OCI-LY7 (cell line): ENCODE measurements around the gene CHL1. TPM values are rescaled to one million over a fixed set of nuclear protein-coding genes. Genes with fewer than 3 reads are reported as not detected.
A peak's percentile ranks its signal among the peaks of the same experiment; 100 is the strongest.

Source experiments
- BruUV-seq: library from RNA; stranded (reverse); fragments of 400-500 nt; replicated peaks from 2 replicates; lab custom pipeline; 2021; lab: Mats Ljungman, UMichigan
- CTCF ChIA-PET: fragments of 300-600 bp; sonication (Branson Sonifier 250); formaldehyde crosslinking; loops from one replicate; lab custom pipeline; 2022; ENCODE audit warnings: antibody characterized with exemption; ENCODE audit not compliant: unreplicated experiment; lab: Charles Lee
- POLR2A ChIA-PET: fragments of 300-600 bp; sonication (Branson Sonifier 250); formaldehyde crosslinking; loops from one replicate; lab custom pipeline; 2022; ENCODE audit warnings: antibody characterized with exemption; lab: Charles Lee
- DNase-seq: peaks from one replicate; pipeline ENCODE4 v3.0.0-alpha.2; 2015; ENCODE audit warnings: low spot score
- H2AFZ ChIP-seq: fragments of 200-600 bp; sonication (generic), shearing (Covaris generic); 2 replicates; pipeline ENCODE4 v1.6.1; 2014; ENCODE audit warnings: mild to moderate bottlenecking, antibody characterized with exemption, low read length, moderate library complexity
- H3K27ac ChIP-seq: fragments of 200-600 bp; sonication (generic); 2 replicates; pipeline ENCODE4 v1.5.1; 2014; ENCODE audit warnings: mixed run types, low read depth, mild to moderate bottlenecking, moderate library complexity, low read length, inconsistent platforms; ENCODE audit not compliant: poor library complexity, severe bottlenecking
- H3K36me3 ChIP-seq: fragments of 200-600 bp; sonication (generic); 2 replicates; pipeline ENCODE4 v1.6.1; 2014; ENCODE audit warnings: mild to moderate bottlenecking, antibody characterized with exemption, low read length, moderate library complexity, mixed read lengths; ENCODE audit not compliant: insufficient read depth
- H3K4me1 ChIP-seq: fragments of 200-600 bp; sonication (generic); 2 replicates; pipeline ENCODE4 v1.5.1; 2014; ENCODE audit warnings: mild to moderate bottlenecking, low read length; ENCODE audit not compliant: insufficient read depth, poor library complexity, severe bottlenecking
- H3K4me2 ChIP-seq: fragments of 200-600 bp; sonication (generic); 2 replicates; pipeline ENCODE4 v1.6.1; 2014; ENCODE audit warnings: mild to moderate bottlenecking, low read length
- H3K4me3 ChIP-seq: fragments of 200-600 bp; sonication (generic); 2 replicates; pipeline ENCODE4 v1.5.1; 2014; ENCODE audit warnings: mild to moderate bottlenecking, low read depth, low read length; ENCODE audit not compliant: poor library complexity, severe bottlenecking
- H3K79me2 ChIP-seq: fragments of 200-600 bp; sonication (generic); 2 replicates; pipeline ENCODE4 v1.6.1; 2016; ENCODE audit warnings: low read depth, mild to moderate bottlenecking, low read length, moderate library complexity, mixed read lengths; ENCODE audit not compliant: insufficient read depth
- H3K9me2 ChIP-seq: fragments of 200-600 bp; sonication (generic); 2 replicates; pipeline ENCODE4 v1.6.1; 2016; ENCODE audit warnings: mild to moderate bottlenecking, low read length, mixed read lengths; ENCODE audit not compliant: insufficient read depth
- H3K9me3 ChIP-seq: fragments of 200-600 bp; sonication (generic); 2 replicates; pipeline ENCODE4 v1.6.1; 2014; ENCODE audit warnings: mild to moderate bottlenecking, mixed run types, low read length, mixed read lengths
- H4K20me1 ChIP-seq: fragments of 200-600 bp; sonication (generic); 2 replicates; pipeline ENCODE4 v1.6.1; 2014; ENCODE audit warnings: mild to moderate bottlenecking, antibody characterized with exemption, low read length, moderate library complexity, mixed read lengths; ENCODE audit not compliant: insufficient read depth
- EZH2phosphoT487 ChIP-seq: fragments of 200-600 bp; sonication (generic); IDR thresholded peaks from 2 replicates; pipeline ENCODE4 v1.6.1; 2018; ENCODE audit warnings: low read depth, borderline replicate concordance, mild to moderate bottlenecking, mixed run types, antibody characterized with exemption, low read length, moderate library complexity, mixed read lengths
- intact Hi-C: fragments of 100-400 bp; cut with micrococcal nuclease; formaldehyde crosslinking; loops from one replicate; pipeline ENCODE4 v1.10.0; 2022; ENCODE audit not compliant: unreplicated experiment
- total RNA-seq, 2 experiments: library from RNA; depleted of rRNA in 1 of 2; stranded (reverse); fragments of >200 nt in 1 of 2; shearing (Covaris generic) in 1 of 2; gene quantifications; 2 replicates each; pipeline ENCODE4 v1.2.3, GENCODE V29; 2014 to 2022
- TF ChIP-seq, protein P1 (sequence below): fragments of 200-600 bp; sonication (generic); conservative IDR thresholded peaks from 2 replicates; pipeline ENCODE4 v1.5.1; 2014; ENCODE audit warnings: mild to moderate bottlenecking, antibody characterized with exemption, low read length, moderate library complexity, mixed read lengths

Gene CHL1
- total RNA-seq, 2 experiments from 2014 or later = 0.51 TPM; not detected in 1

DNA sequence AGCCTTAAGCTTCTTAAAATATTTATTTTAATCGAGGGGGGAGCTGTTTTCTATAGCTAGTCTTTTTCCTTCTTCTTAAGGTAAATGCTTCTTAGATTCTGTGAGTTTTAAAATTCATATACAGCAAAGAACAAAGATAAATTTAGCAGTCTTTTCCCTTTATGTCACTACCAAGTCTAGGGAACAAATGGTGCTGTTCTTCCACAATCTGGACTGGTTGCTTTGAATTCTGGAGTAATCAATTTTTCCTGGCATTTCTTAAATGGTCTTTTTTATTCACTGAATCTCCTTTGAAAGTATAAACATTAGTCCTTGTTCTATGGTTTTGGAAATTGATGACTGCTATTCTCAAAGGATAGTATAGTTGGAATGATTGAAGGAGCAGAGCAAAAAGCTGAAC lies 82.8 kb downstream of the CHL1 start:
- Histone ChIP-seq H3K79me2 (no peaks in the 10 kb centered on the region), H3K4me1 (peaks cover 32% of the 10 kb centered on the region), H2AFZ (no peak overlapping the region), H3K9me2 (no peaks in the 10 kb centered on the region), H3K4me2 (peak overlapping the region; percentile 81), H3K4me3 (peak overlapping the region; percentile 52), H3K27ac (peak overlapping the region; percentile 82), H4K20me1 (no peaks in the 10 kb centered on the region), H3K9me3 (no peaks in the 10 kb centered on the region), H3K36me3 (no peaks in the 10 kb centered on the region)
- BruUV-seq = no TSS peak
- intact Hi-C loops = no loop called here
- DNase-seq = no peak
- TF ChIP-seq, protein P1, sequence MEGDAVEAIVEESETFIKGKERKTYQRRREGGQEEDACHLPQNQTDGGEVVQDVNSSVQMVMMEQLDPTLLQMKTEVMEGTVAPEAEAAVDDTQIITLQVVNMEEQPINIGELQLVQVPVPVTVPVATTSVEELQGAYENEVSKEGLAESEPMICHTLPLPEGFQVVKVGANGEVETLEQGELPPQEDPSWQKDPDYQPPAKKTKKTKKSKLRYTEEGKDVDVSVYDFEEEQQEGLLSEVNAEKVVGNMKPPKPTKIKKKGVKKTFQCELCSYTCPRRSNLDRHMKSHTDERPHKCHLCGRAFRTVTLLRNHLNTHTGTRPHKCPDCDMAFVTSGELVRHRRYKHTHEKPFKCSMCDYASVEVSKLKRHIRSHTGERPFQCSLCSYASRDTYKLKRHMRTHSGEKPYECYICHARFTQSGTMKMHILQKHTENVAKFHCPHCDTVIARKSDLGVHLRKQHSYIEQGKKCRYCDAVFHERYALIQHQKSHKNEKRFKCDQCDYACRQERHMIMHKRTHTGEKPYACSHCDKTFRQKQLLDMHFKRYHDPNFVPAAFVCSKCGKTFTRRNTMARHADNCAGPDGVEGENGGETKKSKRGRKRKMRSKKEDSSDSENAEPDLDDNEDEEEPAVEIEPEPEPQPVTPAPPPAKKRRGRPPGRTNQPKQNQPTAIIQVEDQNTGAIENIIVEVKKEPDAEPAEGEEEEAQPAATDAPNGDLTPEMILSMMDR = no peak
- no peak for TF ChIP-seq EZH2phosphoT487
- CTCF ChIA-PET = interaction anchor here (1.3 kb wide), 1 partner anchor 75 kb away, joined by 4 read pairs; no protein-coding TSS in a partner anchor
- POLR2A ChIA-PET = interaction anchor here (0.6 to 3.0 kb wide), 10 partner anchors 9 to 84 kb away, joined by 3 to 22 read pairs (median 3); no protein-coding TSS in a partner anchor

- Histone ChIP-seq H4K20me1 (no peaks in the 10 kb centered on the region), H3K36me3 (no peaks in the 10 kb centered on the region), H3K4me2 (no peak overlapping the region), H3K4me1 (peaks cover 29% of the 10 kb centered on the region), H3K4me3 (no peak overlapping the region), H3K9me2 (no peaks in the 10 kb centered on the region), H3K27ac (no peak overlapping the region), H3K9me3 (no peaks in the 10 kb centered on the region), H2AFZ (no peak overlapping the region), H3K79me2 (no peaks in the 10 kb centered on the region)
- intact Hi-C loops = no loop called here
- POLR2A ChIA-PET = interaction anchor here (0.8 kb wide), 1 partner anchor 73 kb away, joined by 4 read pairs; no protein-coding TSS in a partner anchor
- no peak for TF ChIP-seq EZH2phosphoT487
- TF ChIP-seq, protein P1 = no peak
- no peak for DNase-seq
- no TSS peak for BruUV-seq
- CTCF ChIA-PET = no interaction called here
Measured at GRCh38 chr3:280681-281080, 84.1 kb downstream of the CHL1 start.

- POLR2A ChIA-PET = interaction anchor here (0.7 kb wide), 1 partner anchor 111 kb away, joined by 5 read pairs; no protein-coding TSS in a partner anchor
- Histone ChIP-seq H3K36me3 (no peaks in the 10 kb centered on the region), H3K79me2 (no peaks in the 10 kb centered on the region), H3K27ac (no peak overlapping the region), H3K9me2 (no peaks in the 10 kb centered on the region), H4K20me1 (no peaks in the 10 kb centered on the region), H3K4me2 (no peak overlapping the region), H2AFZ (no peak overlapping the region), H3K4me1 (peaks cover 6% of the 10 kb centered on the region), H3K4me3 (no peak overlapping the region), H3K9me3 (no peaks in the 10 kb centered on the region)
- TF ChIP-seq, protein P1 = no peak
- TF ChIP-seq EZH2phosphoT487 = no peak
- CTCF ChIA-PET = no interaction called here
- intact Hi-C loops = no loop called here
- no peak for DNase-seq
- no TSS peak for BruUV-seq
Measured at GRCh38 chr3:284322-284721, 87.8 kb downstream of the CHL1 start.
